Left lobe of liver (tissue), 2 donors: Measurements from ENCODE around the gene DCHS1. TPM values are rescaled to one million over a fixed set of nuclear protein-coding genes. Genes with fewer than 3 reads are reported as not detected.
A peak's percentile ranks its signal among the peaks of the same experiment; 100 is the strongest.

ENCODE experiments used
- ATAC-seq: fragments of 200-7000 bp; cut with Tn5 transposase; one replicate; pipeline ENCODE4 v1.9.1; 2020; ENCODE audit warnings: mild to moderate bottlenecking, moderate library complexity
- DNase-seq: peaks from one replicate; pipeline ENCODE4 v3.0.0-alpha.2; 2020; ENCODE audit warnings: low spot score
- total RNA-seq: library from RNA; stranded (reverse); gene quantifications from one replicate; pipeline ENCODE4 v1.2.1, GENCODE V29; 2021
- donor health status: DM: no; HTN: no; CAD: no; lungs with moderate emphysema.
- donor health status: DM: no; HTN: yes; CAD: no.

The DCHS1 gene
- total RNA-seq, 1 donor from 2014 or later, result 2.5 TPM

- DNase-seq (no peak), ATAC-seq (peak; percentile 42)
Observed at GRCh38 chr11:6646918-6647679, 8.5 kb downstream of the DCHS1 start.

GRCh38 chr11:6646576-6646917 lies 9.1 kb downstream of the DCHS1 start:
- no peak for DNase-seq
- ATAC-seq, result peak; percentile 11

- DNase-seq, result no peak
- ATAC-seq, result peak; percentile 60
Observed at GRCh38 chr11:6646071-6646470, 9.5 kb downstream of the DCHS1 start.

- no peak for DNase-seq
- no peak for ATAC-seq
Observed at GRCh38 chr11:6642957-6643356, 12.7 kb downstream of the DCHS1 start.

- ATAC-seq (no peak), DNase-seq (no peak)
Observed at GRCh38 chr11:6640985-6641701, 14.5 kb downstream of the DCHS1 start.

GRCh38 chr11:6640036-6640984 lies 15.3 kb downstream of the DCHS1 start:
- no peak for ATAC-seq
- DNase-seq, result no peak

- ATAC-seq (no peak), DNase-seq (no peak)
Observed at GRCh38 chr11:6638429-6638828, 17.2 kb downstream of the DCHS1 start.

- DNase-seq, result peak; percentile 70
- peak; percentile 93 for ATAC-seq
Observed at GRCh38 chr11:6637871-6638270, 17.7 kb downstream of the DCHS1 start.

GRCh38 chr11:6636480-6636879 lies 19.1 kb downstream of the DCHS1 start:
- ATAC-seq (no peak), DNase-seq (no peak)

- no peak for DNase-seq
- ATAC-seq, result peak; percentile 58
Observed at GRCh38 chr11:6635082-6635932, 20.3 kb downstream of the DCHS1 start.

GRCh38 chr11:6634534-6634933 lies 21.1 kb downstream of the DCHS1 start:
- ATAC-seq (no peak), DNase-seq (no peak)

- ATAC-seq, result no peak
- no peak for DNase-seq
Observed at GRCh38 chr11:6633422-6634408, 21.9 kb downstream of the DCHS1 start.

- no peak for ATAC-seq
- no peak for DNase-seq
Observed at GRCh38 chr11:6632116-6633073, 23.2 kb downstream of the DCHS1 start.

GRCh38 chr11:6631361-6631890 lies 24.2 kb downstream of the DCHS1 start:
- DNase-seq (no peak), ATAC-seq (no peak)

GRCh38 chr11:6630632-6631291 lies 24.8 kb downstream of the DCHS1 start:
- peak; percentile 40 for DNase-seq
- no peak for ATAC-seq

GRCh38 chr11:6629892-6630631 lies 25.5 kb downstream of the DCHS1 start:
- DNase-seq, result no peak
- ATAC-seq, result peak; percentile 25

GRCh38 chr11:6629573-6629891 lies 26.1 kb downstream of the DCHS1 start:
- no peak for DNase-seq
- ATAC-seq, result no peak
